IPS-NIHi11 (cell line): ENCODE measurements around the gene NUDT16L1.

Source experiments
- DNase-seq: peaks from one replicate; pipeline ENCODE4 v3.0.0; 2012; ENCODE audit warnings: mixed read lengths, low spot score

The NUDT16L1 gene

DNA sequence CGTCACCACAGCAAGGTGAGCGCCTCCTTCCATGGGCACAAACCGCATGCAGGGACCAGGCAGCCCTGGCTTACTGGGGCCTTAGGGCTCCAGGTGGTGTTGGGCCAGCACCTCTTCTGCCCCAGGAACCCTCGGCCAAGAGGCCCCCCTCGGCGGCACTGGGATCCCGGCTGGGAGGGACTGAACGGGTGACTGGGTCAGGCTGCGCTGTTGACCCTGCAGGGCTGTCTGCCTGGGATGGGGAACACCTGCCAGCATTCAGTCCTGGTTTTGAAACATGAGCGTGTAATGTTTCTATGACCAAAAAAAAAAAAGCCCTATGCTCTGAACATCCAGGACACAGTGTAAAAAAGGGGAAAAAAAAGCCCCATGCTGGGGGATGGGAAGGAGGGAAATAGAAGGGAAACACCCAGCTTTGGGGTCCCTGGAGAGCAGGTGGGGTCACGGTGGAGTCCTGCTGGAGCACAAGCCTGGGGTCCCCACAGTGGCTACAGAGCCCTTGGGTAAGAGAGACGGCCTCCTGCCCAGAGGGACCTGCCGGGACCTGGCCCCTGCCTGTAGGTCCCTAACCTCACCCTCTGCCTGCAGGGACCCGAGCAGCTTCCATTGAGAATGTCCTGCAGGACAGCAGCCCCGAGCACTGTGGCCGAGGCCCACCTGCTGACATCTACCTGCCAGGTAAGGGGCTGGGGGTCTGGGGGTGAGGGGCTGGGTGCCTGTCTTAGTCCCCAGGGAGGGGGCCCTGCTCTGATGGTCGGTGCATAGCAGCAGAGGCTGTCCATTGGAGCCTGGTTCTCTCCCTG lies 9.9 kb upstream of the NUDT16L1 start:
- DNase-seq = no peak

GRCh38 chr16:4684058-4684715 lies 9.2 kb upstream of the NUDT16L1 start:
- no peak for DNase-seq

GRCh38 chr16:4684763-4685162 lies 8.6 kb upstream of the NUDT16L1 start:
- no peak for DNase-seq

DNA sequence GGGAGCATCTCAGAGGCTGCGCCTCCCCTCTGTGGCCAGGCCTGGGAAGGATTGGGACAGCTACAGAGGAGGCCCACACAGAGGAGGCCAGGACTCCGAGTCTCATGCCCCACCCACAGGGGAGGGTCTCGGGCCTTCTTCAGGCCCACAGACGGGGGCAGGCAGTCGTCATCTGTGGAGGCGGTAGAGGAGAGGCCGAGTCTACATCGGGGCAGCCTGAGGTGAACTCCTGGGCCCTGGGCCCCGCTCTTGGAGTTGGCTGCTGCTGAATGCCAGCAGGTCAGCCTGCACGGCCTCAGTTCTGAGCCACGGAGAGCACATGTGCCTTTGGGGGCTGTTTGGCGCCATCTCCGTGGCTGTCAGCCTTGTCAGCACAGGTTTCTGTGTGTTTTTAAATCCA lies 8.1 kb upstream of the NUDT16L1 start:
- DNase-seq = no peak

DNA sequence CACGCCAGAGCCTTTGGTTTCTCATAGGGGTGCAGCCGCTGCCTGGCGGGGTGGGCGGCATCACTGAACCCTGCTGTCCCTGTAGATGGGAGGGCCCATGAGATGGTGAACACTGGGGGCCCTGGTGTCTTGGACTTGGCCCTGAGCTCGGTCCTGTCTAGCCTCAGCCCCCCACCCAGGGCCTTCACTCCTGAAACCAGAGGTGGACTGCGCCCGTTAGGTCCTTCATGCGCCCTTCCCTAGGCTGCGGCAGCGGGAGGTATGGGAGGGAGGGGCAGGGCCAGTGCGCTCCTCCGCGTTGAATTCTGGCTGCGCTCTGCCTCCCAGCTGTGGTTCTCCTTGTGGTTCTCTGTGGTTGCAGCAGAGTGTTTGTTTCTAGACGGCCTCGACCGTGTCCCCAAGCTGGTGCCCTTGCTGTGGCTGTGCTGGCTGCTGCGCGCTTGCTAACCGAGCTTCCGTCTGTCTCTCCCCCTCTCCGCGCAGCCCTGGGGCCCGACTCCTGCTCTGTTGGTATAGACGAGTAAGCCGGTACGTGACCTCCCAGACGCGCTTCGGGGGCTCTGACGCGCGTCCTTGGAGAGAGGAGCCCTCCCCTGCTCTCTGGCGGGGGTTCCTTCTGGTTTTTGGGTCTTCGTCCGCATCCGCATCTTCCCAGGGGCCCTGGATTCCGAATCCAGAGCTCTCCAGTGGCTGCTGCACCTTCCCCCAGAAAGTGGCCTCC lies 7.4 kb upstream of the NUDT16L1 start:
- no peak for DNase-seq

DNA sequence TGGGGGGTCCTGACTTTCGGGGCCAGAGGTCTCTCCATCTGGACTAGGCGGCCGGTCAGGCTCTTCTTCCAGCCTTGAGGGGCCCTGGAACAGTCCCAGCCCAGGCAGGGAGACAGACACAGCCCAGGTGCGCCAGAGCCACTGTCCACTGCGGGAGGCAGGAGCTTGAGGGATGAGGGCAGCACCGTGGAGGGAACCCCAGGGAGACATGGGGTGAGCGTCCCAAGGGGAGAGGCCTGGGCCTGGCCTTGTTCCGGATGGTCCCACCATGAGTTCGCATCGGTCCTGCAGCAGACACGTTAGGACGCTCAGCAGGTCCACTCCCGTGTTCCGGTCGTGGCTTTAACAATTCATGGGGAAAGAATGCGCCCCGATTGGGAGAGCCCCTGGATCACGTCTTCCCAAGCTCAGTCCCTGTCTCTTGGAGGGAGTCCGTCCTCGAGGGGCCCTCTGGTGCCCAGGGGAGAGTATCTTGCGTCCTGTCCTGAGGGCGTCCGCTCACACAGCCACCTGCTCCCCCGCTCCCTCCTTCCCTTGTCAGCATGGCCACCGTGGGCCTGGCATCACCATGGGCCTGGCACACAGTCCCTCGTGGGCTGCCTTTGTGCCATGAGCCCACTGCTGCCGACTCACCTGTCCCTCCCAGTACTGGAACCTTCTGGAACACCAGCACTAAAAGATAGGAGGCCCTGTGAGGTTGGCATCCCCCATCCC lies 6.7 kb upstream of the NUDT16L1 start:
- DNase-seq = no peak

- DNase-seq = no peak
These were observed 5.9 kb upstream of the NUDT16L1 start for GRCh38 chr16:4687416-4687815.

DNA sequence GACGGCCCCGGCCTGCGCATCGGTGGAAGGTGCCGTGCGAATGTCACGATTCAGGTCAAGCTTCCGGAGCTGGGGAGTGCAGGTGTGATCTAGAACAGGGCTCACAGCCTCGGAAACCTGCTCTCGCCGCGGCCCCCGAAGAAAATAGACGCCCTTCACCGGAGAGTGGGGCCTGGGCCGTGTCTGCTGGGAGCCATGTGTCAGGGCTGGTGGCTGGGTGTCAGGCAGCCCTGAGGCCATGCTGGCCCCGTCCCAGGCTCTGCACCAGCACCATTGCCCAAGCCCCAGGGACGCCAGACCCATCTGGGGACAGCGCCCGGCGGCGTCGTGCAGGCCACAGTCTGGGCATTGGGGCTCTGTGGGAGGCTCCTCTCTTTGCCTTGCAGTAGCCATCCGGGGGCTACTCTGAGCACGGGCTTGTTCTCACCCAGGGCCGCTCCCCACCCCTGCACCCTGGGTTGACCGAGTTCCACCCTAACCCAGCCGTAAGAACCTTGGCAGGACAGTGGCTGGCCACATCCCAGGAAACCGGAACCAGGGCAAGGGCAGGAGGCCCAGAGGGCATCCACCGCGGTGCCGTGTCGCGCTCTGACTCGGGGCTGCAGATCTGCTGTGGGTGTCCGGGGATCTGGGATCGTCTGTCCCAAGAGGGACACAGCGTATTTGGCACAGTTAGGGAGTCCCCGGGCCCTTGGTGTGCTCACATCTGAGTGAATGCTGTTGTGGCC lies 5.3 kb upstream of the NUDT16L1 start:
- DNase-seq = no peak

GRCh38 chr16:4688674-4689045 lies 4.7 kb upstream of the NUDT16L1 start:
- DNase-seq = no peak

DNA sequence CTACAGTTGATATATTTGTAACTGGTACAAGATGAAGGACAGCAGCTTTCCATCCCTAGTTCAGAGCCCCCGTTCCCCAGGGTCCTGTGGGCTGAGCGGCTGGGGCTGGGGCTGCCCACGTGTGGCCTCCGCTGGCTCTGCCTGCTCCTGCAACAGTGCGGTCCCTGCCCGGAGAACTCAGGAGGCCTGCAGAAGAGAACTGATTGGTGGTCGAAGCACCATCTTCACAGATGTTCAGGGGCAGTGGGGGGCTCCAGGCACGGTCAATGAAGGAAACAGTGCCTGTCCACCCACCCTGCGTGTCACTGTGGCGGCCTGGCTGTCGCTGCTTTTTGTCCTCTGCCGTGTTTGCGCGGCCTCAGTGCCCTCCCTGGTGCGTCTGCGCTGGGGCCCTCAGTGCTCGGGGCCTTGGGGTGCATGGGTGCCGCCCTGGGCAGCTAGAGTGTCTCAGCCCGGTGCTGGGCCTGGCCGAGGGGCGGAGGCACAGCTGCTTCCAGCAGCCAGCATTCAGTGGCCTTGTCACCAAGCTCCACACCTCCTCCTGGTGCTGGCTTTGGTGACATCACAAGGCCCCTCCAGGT lies 4.2 kb upstream of the NUDT16L1 start:
- no peak for DNase-seq

GRCh38 chr16:4689864-4690704 lies 3.3 kb upstream of the NUDT16L1 start:
- no peak for DNase-seq

DNA sequence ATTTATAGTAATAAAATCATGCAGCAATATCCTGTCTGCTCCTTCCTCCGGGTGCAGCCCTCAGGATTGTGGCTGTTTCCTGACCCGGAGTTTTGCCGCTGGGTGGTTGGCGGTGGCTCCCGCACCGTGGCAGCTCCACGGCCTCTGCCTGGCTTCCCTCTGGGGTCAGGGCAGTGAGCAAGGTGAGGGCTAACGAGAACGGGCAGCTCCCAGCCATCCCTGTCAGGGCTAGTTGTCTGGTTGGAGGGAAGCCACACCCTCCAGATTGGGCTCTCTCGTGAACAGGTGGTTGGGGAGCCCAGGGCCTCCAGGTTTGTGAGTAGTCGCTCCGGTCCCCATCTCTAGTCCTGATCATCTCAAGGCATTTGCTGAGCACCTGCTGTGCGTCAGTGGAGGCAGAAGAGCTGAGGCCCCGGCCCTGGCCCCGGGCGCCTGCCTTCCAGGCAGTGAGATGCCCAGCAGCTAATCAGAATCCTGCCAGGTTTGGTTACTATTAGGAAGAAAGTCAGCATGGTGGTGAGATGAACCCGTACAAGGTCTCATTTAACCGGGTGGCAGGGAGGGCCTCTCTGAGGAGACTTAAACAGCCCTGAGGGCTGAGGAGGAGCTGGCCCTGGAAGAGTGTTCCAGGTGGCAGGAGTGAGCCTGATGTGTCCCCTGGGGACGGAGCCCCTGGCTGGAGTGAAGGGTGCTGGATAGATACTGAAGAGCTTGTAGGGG lies 2.3 kb upstream of the NUDT16L1 start:
- DNase-seq = no peak

DNA sequence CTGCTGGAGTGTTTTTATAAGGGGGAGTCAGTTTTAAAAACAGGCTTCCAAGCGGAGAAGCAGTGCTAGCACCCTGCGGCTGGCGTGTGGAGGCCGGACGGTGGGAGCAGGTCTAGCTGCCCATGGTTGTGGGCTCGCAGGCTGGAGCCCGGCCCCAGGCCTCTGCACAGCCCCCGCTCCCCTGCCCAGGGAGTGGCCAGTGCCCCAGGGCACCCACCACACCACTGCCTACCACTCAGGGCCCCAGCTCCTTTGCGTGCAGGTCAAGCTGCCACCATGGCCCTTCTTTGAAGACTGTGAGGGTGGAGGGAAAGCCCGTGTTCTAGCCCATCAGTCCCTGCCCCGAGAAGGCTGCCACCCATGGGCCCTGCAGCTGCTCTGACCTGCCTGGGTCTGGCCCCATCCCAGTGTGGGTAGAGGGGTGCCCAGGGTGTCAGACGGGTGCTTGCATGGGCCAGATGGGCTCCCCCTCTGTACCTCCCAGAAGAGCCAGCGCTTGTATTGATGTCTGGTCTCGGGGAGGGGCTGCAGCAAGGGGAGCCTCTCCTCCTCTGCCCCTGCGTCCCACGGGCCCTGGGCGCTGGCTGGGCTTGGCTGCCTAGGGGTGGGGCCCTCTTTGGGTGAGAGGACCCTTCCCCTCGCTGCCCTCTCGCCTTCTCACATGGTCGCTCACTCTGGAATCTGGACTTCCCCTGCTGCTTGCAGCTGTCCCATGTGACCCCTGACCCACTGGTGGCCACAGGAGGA lies 1.5 kb upstream of the NUDT16L1 start:
- no peak for DNase-seq

DNA sequence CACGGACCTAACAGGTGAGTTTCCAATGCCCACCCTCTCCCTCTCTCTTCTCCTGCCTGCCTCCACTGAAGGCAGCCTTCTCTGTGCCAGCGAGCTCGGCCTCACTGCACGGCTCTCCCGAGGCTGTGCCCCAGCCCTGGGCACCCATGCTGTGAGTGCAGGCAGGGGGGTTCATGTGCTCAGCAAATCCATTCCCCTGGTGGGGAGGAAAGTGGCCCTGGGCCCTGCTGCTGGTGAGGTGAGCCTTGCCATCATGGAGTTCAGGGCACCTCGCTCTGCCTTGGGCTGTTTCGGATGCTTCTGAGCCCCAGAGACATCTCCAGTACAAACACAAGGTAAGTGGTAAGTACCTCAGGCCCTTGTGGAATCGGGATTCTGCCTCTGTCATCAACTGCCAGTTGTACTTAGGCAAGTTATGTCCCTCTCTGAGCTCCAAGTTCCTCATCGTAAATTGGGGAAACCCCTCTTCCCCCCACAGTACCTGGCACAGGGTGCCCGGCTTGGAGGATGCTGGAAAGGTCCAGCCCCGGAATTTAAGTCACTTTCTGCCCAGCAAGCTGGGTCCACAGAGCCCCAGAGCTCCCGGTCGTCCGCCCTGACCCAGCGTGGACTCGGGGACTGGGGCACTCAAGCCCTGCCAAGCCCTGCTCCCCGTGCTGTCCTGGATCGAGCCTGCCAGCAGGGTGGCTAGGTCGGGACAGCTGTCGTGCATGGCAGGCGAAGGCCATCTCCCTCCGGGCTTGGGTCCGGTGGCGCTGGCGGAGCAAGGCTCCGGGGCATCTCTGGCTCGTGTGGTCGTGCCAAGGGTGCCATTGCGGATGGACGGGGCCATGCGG lies 684 bp upstream of the NUDT16L1 start:
- DNase-seq = peak; percentile 66

- DNase-seq = peak; percentile 74
These were observed 737 bp downstream of the NUDT16L1 start for GRCh38 chr16:4693956-4694641.

GRCh38 chr16:4694642-4695451 lies 1.5 kb downstream of the NUDT16L1 start:
- DNase-seq = peak; percentile 47
